Activated gamma-delta T cell (primary cell): ENCODE results near the gene CYB5R3.
A peak's percentile ranks its signal among the peaks of the same experiment; 100 is the strongest.
"Not testable (repeated sequence)": the region's sequence is repeated elsewhere in the genome, so short reads cannot be mapped to it uniquely, and the experiment has no call there.

Source experiments
- DNase-seq: peaks from one replicate; lab custom pipeline; 2025; lab: John Stamatoyannopoulos, UW

The CYB5R3 gene

DNA sequence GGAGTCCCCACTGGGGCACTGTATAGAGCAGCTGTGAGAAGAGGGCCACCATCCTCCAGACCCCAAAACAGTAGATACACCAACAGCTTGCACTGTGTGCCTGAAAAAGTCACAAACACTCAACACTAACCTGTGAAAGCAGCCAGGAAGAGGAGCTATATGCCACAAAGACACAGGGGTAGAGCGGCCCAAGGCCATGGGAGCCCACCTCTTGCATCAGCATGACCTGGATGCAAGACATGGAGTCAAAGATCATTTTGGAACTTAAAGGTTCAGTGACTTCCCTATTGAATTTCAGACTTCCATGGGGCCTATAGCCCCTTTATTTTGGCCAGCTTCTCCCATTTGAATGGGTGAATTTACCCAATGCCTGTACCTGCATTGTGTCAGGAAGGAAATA lies 29.7 kb upstream of the CYB5R3 start:
- DNase-seq = no peak

DNA sequence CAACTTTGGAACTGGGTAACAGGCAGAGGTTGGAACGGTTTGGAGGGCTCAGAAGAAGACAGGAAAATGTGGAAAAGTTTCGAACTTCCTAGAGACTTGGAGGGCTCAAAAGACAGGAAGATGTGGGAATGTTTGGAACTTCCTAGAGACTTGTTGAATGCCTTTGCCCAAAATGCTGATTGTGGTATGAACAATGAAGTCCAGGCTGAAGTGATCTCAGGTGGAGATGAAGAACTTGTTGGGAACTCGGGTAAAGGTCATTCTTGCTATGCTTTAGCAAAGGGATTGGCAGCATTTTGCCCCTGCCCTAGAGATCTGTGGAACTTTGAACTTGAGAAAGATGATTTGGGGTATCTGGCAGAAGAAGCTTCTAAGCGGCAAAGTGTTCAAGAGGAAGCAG lies 28.7 kb upstream of the CYB5R3 start:
- not testable (repeated sequence) for DNase-seq

DNA sequence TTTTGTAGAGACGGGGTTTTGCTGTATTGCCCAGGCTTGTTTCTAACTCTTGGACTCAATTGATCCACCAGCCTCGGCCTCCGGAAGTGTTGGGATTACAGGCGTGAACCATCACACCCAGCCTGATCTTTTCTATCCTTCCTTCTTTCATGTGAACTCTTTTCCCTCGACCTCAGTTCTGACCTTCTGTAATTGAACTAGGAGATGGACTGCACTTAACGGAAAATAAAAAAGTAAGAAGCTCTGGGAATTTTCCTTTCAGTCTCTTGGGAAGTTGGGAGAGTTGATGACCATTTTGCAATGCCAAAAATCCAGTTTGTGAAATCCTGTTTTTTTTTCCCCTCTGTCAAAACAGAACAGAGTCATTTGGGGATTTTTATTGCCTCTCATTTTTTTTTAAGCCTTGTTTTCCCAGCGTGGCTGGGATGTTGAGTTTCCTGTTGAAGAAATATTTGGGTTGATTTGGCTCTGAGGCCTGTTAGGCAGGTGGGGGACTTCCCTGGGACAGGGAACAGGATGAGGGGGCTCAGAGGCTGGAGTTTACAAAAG lies 26.9 kb upstream of the CYB5R3 start:
- no peak for DNase-seq

DNA sequence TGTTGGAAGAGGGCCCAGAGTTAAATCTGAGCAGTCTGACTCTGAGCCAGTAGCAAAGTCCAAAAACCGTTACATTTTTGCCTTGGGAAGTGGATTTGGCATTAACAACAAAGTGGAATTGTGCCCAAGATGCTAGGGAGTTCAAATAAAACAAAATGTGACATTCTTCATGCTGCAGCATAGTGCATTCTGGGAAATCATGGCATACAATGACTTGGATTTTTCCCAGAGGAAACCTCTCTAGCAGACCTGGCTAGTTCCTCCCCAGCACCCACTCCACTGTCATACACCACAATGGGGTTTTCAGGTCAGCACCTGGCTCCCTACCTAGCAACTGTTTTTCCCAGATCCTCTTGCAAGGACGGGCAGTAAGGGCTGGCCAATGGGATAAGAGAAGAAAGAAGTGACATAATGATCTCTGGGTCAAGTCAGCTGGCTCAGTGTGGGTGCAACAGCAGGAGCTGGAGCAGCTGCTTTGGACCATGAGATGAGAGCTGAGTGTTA lies 24.8 kb upstream of the CYB5R3 start:
- DNase-seq = no peak

DNA sequence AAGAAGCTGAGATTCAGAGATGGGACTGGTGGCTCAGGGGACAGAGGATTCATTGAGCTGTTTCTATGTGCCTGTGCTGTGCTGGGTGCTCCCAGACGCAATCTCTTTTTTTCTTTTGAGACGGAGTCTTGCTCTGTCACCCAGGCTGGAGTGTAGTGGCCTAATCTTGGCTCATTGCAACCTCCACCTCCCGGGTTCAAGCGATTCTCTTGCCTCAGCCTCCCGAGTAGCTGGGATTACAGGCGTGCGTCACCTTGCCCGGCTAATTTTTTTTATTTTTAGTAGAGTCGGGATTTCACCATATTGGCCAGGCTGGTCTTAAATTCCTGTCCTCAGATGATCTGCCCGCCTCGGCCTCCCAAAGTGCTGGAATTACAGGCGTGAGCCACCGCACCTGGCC lies 23.9 kb upstream of the CYB5R3 start:
- DNase-seq = not testable (repeated sequence)

DNA sequence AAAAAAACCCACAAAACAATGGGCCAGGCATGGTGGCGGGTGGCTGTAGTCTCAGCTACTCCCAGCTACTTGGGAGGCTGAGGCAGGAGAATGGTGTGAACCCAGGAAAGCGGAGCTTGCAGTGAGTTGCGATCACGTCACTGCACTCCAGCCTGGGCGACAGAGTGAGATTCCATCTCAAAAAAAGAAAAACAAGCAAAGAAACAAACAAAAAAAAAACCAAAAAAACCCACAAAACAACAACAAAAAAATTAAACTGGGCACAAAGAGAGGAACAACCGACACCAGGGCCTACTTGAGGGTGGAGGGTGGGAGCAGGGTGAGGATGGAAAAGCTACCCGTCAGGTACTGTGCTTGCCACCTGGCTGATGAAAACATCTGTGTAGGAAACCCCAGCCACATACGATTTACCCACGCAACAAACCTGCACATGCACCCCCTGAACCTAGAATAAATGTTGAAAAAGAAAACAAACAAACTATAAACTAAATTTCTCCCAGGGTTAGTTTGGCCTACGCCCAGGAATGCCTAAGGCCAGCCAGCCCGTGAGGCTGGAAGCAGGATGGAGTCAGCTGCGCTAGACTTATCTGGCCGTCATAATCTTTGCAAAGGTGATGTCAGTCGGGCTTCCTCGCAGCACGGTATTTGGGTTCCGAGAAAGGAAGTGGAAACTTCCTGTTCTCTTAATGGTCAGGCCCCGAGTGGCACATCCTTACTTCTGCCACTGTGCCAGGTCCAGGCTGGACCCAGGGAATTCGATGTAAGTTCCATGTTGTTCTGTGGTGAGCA lies 21.9 kb upstream of the CYB5R3 start:
- DNase-seq = no peak

DNA sequence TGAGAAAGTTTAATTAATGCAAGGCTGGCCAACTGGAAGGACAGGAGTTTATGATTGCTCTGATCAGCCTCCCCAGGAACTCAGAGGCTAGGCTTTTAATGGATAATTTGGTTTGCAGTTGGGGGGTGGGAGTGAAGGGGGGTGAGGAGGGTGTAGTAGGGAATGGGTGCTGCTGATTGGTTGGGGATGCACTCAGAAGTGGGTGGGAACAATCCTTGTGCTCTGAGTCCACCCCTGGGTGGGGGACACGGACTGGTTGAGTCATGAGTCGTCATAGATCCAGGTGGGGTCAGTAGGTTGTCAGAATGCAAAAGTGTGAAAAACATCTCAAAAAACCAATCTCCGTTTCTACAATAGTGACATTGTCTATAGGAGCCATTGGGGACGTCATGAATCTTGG lies 20.9 kb upstream of the CYB5R3 start:
- no peak for DNase-seq

DNA sequence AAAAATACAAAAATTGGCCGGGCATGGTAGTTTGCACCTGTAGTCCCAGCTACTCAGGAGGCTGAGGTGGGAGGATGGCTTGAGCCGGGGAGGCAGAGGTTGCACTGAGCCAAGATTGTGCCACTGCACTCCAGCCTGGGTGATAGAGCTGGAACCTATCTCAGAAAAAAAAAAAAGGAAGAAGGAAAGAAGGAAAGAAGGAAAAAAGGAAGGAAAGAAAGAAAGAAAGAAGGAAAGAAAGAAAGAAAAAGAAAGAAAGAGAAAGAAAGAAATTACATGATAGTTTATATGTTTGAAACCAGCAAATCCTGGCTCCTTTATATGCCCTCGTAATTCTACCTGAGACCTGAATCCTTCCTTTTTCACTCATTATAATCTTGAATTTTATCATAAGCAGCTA lies 17.2 kb upstream of the CYB5R3 start:
- DNase-seq = not testable (repeated sequence)

DNA sequence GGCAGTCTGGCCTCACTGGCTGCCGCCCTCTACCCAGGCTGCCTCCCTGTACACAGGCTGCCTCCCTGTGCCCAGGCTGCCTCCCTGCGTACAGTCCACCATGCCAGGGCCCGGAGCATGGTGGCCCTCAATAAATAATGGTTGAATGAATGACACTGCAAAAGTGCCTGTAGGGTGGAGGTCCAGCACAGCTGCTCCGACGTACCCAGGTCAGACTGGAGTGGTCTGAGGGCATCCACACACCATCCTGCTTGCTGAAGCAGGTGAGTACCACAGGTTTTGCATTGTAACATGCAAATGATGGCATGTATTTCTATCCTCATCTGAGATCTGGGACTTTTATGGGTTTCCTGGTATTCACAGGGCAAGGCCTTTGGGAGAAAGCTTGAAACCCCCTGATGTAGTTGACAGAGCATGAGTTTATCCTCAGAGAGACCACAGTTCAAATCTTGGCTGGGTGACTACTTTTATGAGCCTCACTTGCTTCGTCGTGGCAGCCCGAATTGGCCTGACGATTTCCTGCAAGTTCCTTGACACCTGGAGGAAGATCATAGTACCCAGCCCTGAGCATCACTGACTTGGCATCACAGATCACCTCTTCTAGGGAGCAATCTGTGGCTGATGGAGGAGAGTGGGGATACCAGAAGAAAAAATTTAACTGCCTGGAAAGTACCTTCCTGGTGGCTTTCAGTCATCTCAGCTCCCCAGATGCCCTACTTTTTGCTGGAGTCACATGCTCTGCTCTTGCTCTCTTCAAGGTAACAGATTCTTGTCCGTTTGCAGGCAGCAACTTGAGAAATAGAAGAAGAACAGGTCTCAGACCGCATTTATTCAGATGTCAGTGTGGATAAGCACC lies 16.0 kb upstream of the CYB5R3 start:
- DNase-seq = no peak

DNA sequence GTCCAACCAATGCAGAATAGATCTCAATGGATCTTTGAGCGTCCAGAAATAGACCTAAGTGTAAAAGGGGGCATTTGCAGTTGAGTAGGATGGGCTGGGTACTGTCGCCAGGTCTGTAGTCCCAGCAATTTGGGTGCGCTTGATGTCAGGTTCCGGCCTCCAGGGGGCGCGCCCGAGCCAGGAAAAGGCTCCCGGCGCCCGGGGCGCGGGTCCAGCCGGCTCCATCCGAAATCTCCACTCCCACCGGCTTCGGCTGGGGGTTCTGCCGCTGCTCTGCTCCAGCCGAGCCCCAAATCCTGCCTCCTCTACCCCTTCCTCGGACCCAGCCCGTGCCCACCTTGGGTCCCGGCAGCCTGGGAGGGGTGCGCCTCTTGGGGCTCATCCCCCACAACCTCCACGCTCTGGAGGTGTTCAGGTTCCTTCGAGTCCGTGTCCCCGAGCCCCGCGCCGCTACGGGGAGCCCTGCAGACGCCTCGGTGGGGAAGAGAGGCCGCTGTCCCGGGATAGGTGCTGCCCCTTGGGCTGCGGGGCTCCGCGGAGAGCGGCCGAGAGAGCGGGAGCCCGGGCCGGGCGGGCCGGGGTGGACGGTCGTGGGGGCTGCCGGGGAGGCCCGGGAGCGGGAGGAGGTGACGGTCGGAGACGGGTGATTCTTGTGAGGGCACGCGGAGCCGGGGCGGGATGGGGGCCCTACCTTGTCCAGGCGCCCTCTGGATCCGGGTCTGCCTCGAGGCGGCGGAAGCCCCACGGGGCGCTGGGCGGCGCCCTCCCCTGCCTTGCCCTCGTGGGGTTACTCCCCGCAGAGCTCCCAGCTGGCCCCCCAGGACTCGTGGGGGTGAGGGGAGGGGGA lies 13.0 kb upstream of the CYB5R3 start:
- DNase-seq = peak; percentile 63

DNA sequence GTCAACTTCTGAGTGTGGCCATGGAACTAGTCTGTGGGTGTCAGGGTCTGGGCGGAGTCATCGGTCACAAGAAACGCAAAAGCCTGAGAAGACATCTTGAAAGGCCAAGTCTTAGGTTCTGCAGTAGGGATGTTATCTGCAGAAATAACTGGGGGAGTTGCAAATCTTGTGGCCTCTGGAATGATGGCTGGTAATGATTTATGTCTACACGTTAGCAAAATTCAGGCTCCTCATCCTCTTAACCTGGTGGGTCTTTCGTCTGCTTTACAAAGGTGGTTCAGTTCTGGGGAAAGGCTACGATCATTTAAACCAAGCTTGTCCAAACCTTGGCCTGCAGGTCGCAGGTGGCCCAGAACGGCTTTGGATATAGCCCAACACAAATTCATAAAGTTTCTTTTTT lies 7.4 kb upstream of the CYB5R3 start:
- no peak for DNase-seq

DNA sequence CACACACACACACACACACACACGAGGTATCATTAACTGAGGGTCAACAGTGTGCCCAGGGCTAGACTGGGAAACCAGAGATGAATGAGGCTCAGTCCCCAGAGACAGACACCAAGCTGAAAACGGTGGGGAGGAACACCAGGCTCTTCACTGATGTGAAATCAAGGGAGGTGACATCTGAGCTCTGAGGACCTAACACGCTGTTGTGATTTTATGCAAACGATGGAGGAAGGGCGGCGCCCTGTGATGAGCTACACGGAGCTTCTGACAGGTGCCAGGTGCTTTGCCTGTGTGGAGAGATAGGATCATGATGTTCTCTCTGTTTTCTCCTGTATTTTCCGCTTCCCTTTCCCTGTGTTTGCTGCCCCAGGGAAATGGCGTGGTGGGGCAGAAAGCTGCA lies 6.5 kb upstream of the CYB5R3 start:
- DNase-seq = no peak

DNA sequence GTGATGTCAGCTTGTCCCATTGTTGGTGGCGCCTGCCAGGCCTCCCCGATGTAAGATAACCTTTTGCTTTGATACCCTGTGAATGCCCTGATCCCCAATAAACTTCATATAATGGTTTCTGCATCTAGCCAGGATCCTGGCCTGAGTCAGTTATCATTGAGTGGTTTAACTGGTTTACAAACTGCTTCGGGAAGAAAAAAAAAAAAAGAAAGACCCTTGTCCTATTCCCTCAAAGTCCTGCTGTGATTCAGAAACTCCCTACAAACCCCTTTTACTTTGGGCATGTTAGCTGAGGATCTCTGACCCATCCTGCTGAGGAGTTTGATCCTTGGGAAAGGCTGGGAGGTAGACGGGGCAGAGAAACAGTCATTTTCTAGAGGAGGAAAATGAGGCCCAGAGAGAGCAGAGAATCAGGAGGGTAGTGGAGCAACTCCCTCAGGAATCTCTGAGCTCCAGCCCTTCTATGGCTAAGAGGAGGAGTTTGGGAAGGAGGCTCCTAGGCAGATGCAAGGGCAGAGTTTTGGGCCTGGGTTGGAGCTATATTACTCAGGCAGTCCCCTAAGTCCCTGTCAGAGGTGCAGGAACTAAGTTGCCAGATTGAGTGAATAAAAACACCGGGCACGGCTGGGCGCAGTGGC lies 5.4 kb upstream of the CYB5R3 start:
- no peak for DNase-seq

DNA sequence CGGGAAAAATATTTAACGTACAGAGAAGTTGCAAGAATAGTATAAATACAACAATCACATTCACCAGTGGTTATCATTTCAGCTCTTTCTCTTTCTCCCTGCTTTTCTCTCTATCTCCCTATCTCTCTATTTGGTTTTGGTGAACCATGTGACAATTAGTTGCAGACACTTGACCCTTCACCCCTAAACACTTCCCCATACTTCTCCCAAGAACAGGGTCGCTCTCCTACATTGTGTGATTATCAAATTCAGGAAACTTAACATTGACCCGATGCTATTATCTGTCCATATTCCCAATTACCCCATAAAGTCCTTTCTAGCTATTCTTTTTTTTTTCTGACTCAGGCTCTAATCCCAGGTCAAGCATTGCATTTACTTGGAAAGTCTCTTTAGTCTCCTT lies 4.8 kb upstream of the CYB5R3 start:
- no peak for DNase-seq

DNA sequence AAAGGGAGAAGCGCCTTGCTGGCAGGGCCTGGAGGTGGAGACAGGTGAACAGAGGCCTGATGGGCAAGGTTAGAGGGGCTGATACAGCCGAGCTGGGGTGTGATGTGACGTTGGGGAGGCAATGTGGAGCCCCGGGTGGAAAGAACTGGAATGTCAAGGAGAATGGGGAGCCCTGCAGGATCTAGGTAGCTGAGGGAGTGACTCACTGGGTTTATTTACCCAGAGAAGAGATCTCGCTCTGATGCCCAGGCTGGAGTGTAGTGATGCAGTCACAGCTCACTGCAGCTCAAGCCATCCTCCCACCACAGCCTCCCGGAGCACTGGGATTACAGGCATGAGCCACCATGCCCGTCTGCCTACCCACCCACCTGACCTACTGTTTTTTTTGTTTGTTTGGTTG lies 1.9 kb upstream of the CYB5R3 start:
- DNase-seq = no peak

DNA sequence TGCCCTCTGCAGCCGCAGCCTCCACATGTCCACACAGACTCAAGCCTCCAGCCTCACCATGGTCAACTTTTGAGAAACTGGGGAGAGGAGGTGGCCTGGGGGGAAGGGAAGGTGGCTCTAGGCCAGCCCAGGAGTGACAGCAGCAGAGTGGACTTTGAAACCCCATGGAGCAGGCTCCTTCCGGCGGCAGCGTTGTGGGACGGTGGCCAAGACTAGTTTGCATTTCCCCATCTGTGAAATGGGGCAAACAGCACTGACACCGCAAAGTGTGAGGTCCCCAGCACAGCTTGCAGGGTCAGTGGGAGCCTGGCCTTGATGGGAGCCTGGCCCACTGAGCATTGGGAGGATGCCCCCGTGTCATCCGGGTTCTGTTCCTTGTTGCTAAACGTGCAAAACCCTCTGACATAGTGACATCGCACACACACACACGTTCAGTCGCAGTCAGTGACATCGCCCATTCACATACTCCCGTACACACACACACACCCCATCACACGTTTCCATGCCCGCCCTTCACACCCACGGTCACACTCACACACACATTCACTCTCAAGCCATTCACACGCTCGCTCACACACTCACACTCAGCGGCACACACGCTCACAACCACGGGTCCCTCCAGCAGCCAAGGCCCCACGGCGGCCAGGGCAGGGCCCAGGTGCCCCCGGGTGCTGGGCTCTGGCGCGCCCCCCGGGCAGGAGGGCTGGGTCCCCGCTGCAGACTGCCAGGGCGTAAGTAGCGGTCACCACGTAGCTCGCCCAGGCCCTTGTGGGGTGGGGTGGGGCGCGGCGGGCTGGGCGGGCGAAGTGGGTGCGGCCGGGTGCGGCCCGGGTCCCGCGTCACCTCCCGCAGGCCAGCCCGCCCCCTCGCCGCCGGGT lies 585 bp downstream of the CYB5R3 start:
- DNase-seq = peak; percentile 60

DNA sequence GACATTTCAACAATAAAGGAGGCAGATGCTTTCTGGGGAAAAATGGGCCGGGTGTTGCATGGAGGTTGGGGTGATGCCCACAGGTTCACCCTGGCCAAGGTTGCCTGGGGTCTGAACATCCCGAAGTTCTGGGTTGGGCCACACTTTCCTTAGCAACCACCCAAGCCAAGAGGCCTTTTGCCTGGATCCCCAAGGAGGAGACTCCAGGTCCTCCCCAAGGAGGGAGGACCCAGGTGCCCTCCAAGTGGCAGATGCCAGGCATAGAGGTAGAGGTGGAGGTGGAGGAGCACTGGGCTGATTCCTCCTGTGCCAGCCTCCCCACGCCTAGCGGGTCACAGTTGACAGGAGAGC lies 1.2 kb downstream of the CYB5R3 start:
- no peak for DNase-seq

DNA sequence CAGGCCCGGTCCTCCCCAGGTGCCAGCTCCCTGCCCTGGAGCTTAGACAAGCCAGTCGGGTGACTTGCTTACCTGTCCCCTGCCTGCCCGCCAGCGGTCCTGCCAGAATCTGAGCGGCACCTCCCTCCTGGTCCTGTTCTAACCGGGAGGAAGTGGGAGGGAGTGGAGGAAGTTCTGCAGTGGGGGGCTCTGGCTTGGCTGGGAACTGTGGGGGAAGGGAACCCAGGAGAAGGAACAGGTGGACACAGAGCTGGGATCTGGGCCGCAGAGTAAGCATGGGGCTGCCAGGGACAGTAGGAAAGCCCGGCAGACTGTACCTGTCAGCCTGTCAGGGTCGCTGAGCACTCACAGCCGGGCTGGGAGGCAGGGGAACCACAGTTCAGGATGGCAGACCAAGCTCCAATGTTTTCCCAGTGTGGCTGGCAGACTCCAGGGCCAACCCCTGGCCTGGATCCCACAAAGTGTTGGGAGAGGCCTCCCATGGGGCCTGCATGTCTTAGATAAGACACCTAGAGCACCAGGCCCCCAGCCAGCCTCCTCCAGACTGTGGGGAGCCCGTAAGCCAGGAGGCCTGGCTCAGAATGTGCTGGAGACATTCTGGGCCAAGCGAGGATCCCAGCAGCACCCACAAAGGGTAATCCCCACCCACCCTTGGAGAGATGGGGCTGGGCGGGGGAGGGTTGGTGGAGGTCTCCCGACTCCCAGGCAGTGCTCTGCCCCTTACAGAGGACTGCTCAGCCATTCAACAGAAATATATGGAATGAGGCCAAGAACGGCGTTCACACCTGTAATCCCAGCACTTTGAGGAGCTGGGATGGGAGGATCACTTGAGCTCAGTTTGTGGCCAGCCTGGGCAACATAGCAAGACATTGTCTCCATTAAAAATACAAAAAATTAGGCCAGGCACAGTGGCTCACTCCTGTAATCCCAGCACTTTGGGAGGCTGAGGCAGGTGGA lies 2.3 kb downstream of the CYB5R3 start:
- no peak for DNase-seq

DNA sequence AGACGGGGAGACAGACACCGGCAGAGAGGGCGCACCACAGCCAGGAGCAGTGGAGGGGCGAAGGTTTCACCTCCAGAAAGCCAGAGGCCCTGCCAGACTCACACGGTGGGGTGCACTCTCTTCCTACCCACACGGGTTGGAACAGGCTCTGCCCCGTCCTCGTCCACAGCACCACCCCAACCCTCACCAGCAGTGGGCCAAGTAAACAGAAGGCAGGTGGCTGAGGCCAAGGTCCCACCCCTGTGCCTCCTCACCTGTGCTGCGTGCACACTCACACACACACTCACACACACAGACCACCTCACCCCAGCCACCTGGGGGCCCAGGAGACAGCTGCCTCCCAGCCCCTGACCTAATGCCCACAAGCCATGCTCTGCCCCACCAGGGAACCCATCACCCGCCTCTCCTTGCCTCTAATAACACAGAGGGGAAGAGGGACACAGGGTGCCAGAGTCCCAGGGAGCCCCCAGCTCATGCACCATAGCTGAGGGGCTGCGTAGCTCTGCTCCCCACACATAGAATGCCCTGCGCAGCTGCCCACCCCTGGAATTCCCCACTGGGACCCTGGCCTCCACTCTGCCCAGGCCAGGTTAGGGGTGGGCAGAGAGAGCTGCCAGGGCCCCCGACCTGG lies 3.1 kb downstream of the CYB5R3 start:
- no peak for DNase-seq
